Esophagus muscularis mucosa (tissue), 4 donors: Measurements from ENCODE around the gene NFAT5. TPM values are rescaled to one million over a fixed set of nuclear protein-coding genes. Genes with fewer than 3 reads are reported as not detected.

Experiments used
- DNase-seq: peaks from one replicate; pipeline ENCODE4 v3.0.0-alpha.2; 2017; ENCODE audit errors: extremely low spot score
- H3K27ac ChIP-seq, 4 donors: fragments of 200-600 bp; sonication (generic); replicated peaks in 1 of 4; 1 replicate in 3 of 4; 2 replicates in 1 of 4; pipeline ENCODE4 v1.5.1; 2016 to 2019; ENCODE audit warnings: mild to moderate bottlenecking in 1 of 4
- H3K27me3 ChIP-seq, 4 donors: fragments of 200-600 bp; sonication (generic); one replicate each; pipeline versions ENCODE4 v1.5.1 to v1.6.0; 2016 to 2019
- H3K36me3 ChIP-seq, 4 donors: fragments of 200-600 bp; sonication (generic); one replicate each; pipeline ENCODE4 v1.5.1; 2016 to 2019
- H3K4me1 ChIP-seq, 4 donors: fragments of 200-600 bp; sonication (generic); one replicate each; pipeline ENCODE4 v1.5.1; 2016 to 2019
- H3K4me3 ChIP-seq, 4 donors: fragments of 200-600 bp; sonication (generic); 1 replicate in 2 of 4; 2 replicates in 2 of 4; pipeline ENCODE4 v1.5.1; 2016 to 2019; ENCODE audit warnings: mild to moderate bottlenecking in 4 of 4, moderate library complexity in 1 of 4
- H3K9me3 ChIP-seq, 4 donors: fragments of 200-600 bp; sonication (generic); 1 replicate in 3 of 4; 2 replicates in 1 of 4; pipeline ENCODE4 v1.5.1; 2016 to 2019
- CTCF ChIP-seq, 3 experiments: fragments of 200-600 bp in 2 of 3; fragments of 450-650 bp in 1 of 3; sonication (generic) in 2 of 3; IDR thresholded peaks; one replicate each; pipeline ENCODE4 v1.5.1; 2017 to 2019; ENCODE audit warnings: antibody characterized with exemption in 3 of 3, mild to moderate bottlenecking in 2 of 3, moderate library complexity in 1 of 3
- EP300 ChIP-seq: sonication (generic); formaldehyde crosslinking; IDR thresholded peaks from one replicate; pipeline ENCODE4 v1.6.1; 2017; ENCODE audit warnings: antibody characterized with exemption
- POLR2A ChIP-seq: fragments of 450-650 bp; IDR thresholded peaks from one replicate; pipeline ENCODE4 v1.6.1; 2017; ENCODE audit warnings: antibody characterized with exemption, moderate library complexity, mild to moderate bottlenecking, low read depth
- POLR2AphosphoS5 ChIP-seq, 2 donors: sonication (generic); formaldehyde crosslinking; IDR thresholded peaks; one replicate each; pipeline ENCODE4 v1.6.1; 2017; ENCODE audit warnings: antibody characterized with exemption in 2 of 2
- WGBS: methylation state at CpG from one replicate; pipeline ENCODE4 v1.1.5; 2018; 5-methylcytosine and 5-hydroxymethylcytosine counted together
- intact Hi-C: fragments of 100-400 bp; cut with DNase I; formaldehyde crosslinking; loops from one replicate; pipeline ENCODE4 v1.15.1; 2023
- total RNA-seq, 4 donors: library from RNA; depleted of rRNA; stranded (reverse); fragments of >200 nt; gene quantifications; one replicate each; pipeline versions ENCODE4 v1.1.0 to v1.2.1, GENCODE V29; 2016

The NFAT5 gene
- total RNA-seq, 4 donors from 2014 or later: 47.1 to 68.4 (median 59.6) TPM

GRCh38 chr16:69596801-69597200, 31.0 kb downstream of the NFAT5 start:
- no peak overlapping the region for H3K4me3 ChIP-seq
- H3K27ac ChIP-seq: no peak overlapping the region
- intact Hi-C loops: no loop called here
- TF ChIP-seq CTCF (IDR thresholded peaks at IDR 0.05) (no peak), POLR2AphosphoS5 (IDR thresholded peaks at IDR 0.05) (no peak), POLR2A (no peak), EP300 (no peak)
- H3K27me3 ChIP-seq: no peaks in the 10 kb centered on the region
- H3K4me1 ChIP-seq: peaks cover 18 to 53% (median 48%) of the 10 kb centered on the region in 4 donors
- H3K9me3 ChIP-seq: no peaks in the 10 kb centered on the region
- no peak for DNase-seq
- no peaks in the 10 kb centered on the region for H3K36me3 ChIP-seq

- Histone ChIP-seq H3K4me1 (peaks cover 18 to 53% (median 48%) of the 10 kb centered on the region in 4 donors), H3K27ac (no peak overlapping the region), H3K4me3 (no peak overlapping the region), H3K9me3 (no peaks in the 10 kb centered on the region), H3K27me3 (no peaks in the 10 kb centered on the region), H3K36me3 (no peaks in the 10 kb centered on the region)
- TF ChIP-seq EP300 (no peak), POLR2AphosphoS5 (IDR thresholded peaks at IDR 0.05) (no peak), CTCF (IDR thresholded peaks at IDR 0.05) (no peak)
- DNase-seq: no peak
- WGBS: 85% methylated on average over 5 of the region's 5 CpGs
- intact Hi-C loops: no loop called here
These were observed 32.3 kb downstream of the NFAT5 start for GRCh38 chr16:69598045-69598444.

- DNase-seq: no peak
- whole genome bisulfite sequencing: 89% methylated on average over 1 of the region's 1 CpG
- Histone ChIP-seq H3K27me3 (no peaks in the 10 kb centered on the region), H3K36me3 (no peaks in the 10 kb centered on the region), H3K4me3 (no peak overlapping the region), H3K4me1 (peaks cover 16 to 51% (median 34%) of the 10 kb centered on the region in 4 donors), H3K27ac (no peak overlapping the region), H3K9me3 (no peaks in the 10 kb centered on the region)
- intact Hi-C loops: no loop called here
- TF ChIP-seq EP300 (no peak), POLR2AphosphoS5 (IDR thresholded peaks at IDR 0.05) (no peak), CTCF (IDR thresholded peaks at IDR 0.05) (no peak), POLR2A (no peak)
These were observed 34.0 kb downstream of the NFAT5 start for GRCh38 chr16:69599731-69600130.

- Histone ChIP-seq H3K36me3 (no peaks in the 10 kb centered on the region), H3K4me1 (peaks cover 11 to 47% (median 30%) of the 10 kb centered on the region in 4 donors), H3K27ac (no peak overlapping the region), H3K4me3 (no peak overlapping the region), H3K9me3 (no peaks in the 10 kb centered on the region), H3K27me3 (no peaks in the 10 kb centered on the region)
- intact Hi-C loops: no loop called here
- no peak for TF ChIP-seq POLR2A
- no peak for TF ChIP-seq EP300
- TF ChIP-seq CTCF (IDR thresholded peaks at IDR 0.05): no peak
- DNase-seq: no peak
These were observed 34.4 kb downstream of the NFAT5 start for GRCh38 chr16:69600202-69600601.

GRCh38 chr16:69601250-69601649, 35.5 kb downstream of the NFAT5 start:
- H3K27me3 ChIP-seq: no peaks in the 10 kb centered on the region
- intact Hi-C loops: no loop called here
- peaks cover 8 to 38% (median 21%) of the 10 kb centered on the region in 4 donors for H3K4me1 ChIP-seq
- H3K36me3 ChIP-seq: no peaks in the 10 kb centered on the region
- H3K4me3 ChIP-seq: no peak overlapping the region
- no peak overlapping the region for H3K27ac ChIP-seq
- TF ChIP-seq EP300: no peak
- no peaks in the 10 kb centered on the region for H3K9me3 ChIP-seq
- WGBS: 94% methylated on average over 6 of the region's 6 CpGs
- DNase-seq: no peak
